Ramos (cell line): ENCODE data around the gene UQCC3.
"Not testable (repeated sequence)": the region's sequence is repeated elsewhere in the genome, so short reads cannot be mapped to it uniquely, and the experiment has no call there.

Experiments used
- in situ Hi-C: fragments of 300-500 bp; cut with MboI; formaldehyde crosslinking; loops from one replicate; pipeline ENCODE4 v1.14.3; 2022; ENCODE audit warnings: low sequenced_read_pairs; ENCODE audit not compliant: unreplicated experiment

UQCC3 gene

GRCh38 chr11:62671608-62672389, at the start of gene UQCC3, which contains the start of gene LBHD1:
Gene UQCC3 (plus strand): TSS chr11:62671673. CDS start chr11:62671746, 73 bp downstream.
Gene LBHD1 (minus strand): TSS chr11:62672267. CDS start chr11:62670031, 2,236 bp downstream.
- in situ Hi-C loops, result no loop called here

GRCh38 chr11:62622476-62623089, 48.9 kb upstream of the UQCC3 start:
- in situ Hi-C loops, result loop anchor here (25.0 kb wide), 1 partner anchor 1615 kb away; the partner anchor contains the start of genes DNAJC4, FKBP2, NUDT22 and PPP1R14B

- in situ Hi-C loops, result no loop called here
Observed at GRCh38 chr11:62627713-62628112, 43.8 kb upstream of the UQCC3 start.

- in situ Hi-C loops, result no loop called here
Observed at GRCh38 chr11:62632492-62632891, 39.0 kb upstream of the UQCC3 start.

- in situ Hi-C loops, result no loop called here
Observed at GRCh38 chr11:62644220-62644619, 27.3 kb upstream of the UQCC3 start.

GRCh38 chr11:62645671-62645945, 25.9 kb upstream of the UQCC3 start:
- in situ Hi-C loops, result no loop called here

- in situ Hi-C loops, result no loop called here
Observed at GRCh38 chr11:62645946-62646824, 25.3 kb upstream of the UQCC3 start, which contains the start of gene GANAB. Gene GANAB (minus strand): TSS chr11:62646613. CDS start chr11:62646599, 14 bp downstream.

GRCh38 chr11:62646825-62647608, 24.5 kb upstream of the UQCC3 start:
- in situ Hi-C loops, result no loop called here

GRCh38 chr11:62647609-62648005, 23.9 kb upstream of the UQCC3 start:
- in situ Hi-C loops, result no loop called here

- in situ Hi-C loops, result no loop called here
Observed at GRCh38 chr11:62648185-62648966, 23.1 kb upstream of the UQCC3 start.

GRCh38 chr11:62648967-62649364, 22.5 kb upstream of the UQCC3 start:
- in situ Hi-C loops, result no loop called here

GRCh38 chr11:62649486-62649885, 22.0 kb upstream of the UQCC3 start:
- in situ Hi-C loops, result no loop called here

GRCh38 chr11:62650283-62650682, 21.2 kb upstream of the UQCC3 start:
- in situ Hi-C loops, result not testable (repeated sequence)

- in situ Hi-C loops, result no loop called here
Observed at GRCh38 chr11:62652161-62653006, 19.1 kb upstream of the UQCC3 start.

GRCh38 chr11:62654297-62654696, 17.2 kb upstream of the UQCC3 start:
- in situ Hi-C loops, result no loop called here

GRCh38 chr11:62656796-62657429, 14.6 kb upstream of the UQCC3 start:
- in situ Hi-C loops, result no loop called here

- in situ Hi-C loops, result no loop called here
Observed at GRCh38 chr11:62664405-62665074, 6.9 kb upstream of the UQCC3 start.
